HFF-Myc (cell line): ENCODE measurements around the gene VCL.
"Not testable (repeated sequence)": the region's sequence is repeated elsewhere in the genome, so short reads cannot be mapped to it uniquely, and the experiment has no call there.

Experiments
- DNase-seq: peaks from one replicate; pipeline ENCODE4 v3.0.0-alpha.2; 2011; ENCODE audit warnings: low read depth; ENCODE audit errors: extremely low read depth
- H3K4me3 ChIP-seq: replicated peaks from 2 replicates; pipeline ENCODE4 v1.5.1; 2011; ENCODE audit warnings: low read depth, mild to moderate bottlenecking, control low read depth, low read length
- TF ChIP-seq, protein P1 (sequence below): IDR thresholded peaks from 2 replicates; pipeline ENCODE4 v1.5.1; 2012; ENCODE audit warnings: mild to moderate bottlenecking, low read depth, low read length, control low read depth; ENCODE audit errors: missing control alignments

VCL gene

DNA sequence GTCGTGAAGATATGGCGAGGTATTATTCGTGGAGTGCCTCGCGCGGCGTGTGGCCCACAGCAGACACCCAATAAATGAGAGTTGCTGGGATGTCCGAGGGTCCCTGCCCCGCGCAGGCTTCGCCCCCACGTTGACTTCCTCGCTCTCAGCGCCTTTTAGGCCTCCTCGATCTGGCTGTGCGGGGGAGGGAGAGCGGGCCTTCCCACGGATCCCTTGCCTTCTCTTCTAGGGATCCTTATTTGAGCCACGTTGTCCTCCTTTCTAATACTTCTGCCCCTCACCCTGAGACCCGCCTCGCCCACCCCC lies 660 bp downstream of the VCL start:
- TF ChIP-seq, protein P1, sequence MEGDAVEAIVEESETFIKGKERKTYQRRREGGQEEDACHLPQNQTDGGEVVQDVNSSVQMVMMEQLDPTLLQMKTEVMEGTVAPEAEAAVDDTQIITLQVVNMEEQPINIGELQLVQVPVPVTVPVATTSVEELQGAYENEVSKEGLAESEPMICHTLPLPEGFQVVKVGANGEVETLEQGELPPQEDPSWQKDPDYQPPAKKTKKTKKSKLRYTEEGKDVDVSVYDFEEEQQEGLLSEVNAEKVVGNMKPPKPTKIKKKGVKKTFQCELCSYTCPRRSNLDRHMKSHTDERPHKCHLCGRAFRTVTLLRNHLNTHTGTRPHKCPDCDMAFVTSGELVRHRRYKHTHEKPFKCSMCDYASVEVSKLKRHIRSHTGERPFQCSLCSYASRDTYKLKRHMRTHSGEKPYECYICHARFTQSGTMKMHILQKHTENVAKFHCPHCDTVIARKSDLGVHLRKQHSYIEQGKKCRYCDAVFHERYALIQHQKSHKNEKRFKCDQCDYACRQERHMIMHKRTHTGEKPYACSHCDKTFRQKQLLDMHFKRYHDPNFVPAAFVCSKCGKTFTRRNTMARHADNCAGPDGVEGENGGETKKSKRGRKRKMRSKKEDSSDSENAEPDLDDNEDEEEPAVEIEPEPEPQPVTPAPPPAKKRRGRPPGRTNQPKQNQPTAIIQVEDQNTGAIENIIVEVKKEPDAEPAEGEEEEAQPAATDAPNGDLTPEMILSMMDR, result no peak
- H3K4me3 ChIP-seq, result peak overlapping the region; percentile 100
- DNase-seq, result no peak

DNA sequence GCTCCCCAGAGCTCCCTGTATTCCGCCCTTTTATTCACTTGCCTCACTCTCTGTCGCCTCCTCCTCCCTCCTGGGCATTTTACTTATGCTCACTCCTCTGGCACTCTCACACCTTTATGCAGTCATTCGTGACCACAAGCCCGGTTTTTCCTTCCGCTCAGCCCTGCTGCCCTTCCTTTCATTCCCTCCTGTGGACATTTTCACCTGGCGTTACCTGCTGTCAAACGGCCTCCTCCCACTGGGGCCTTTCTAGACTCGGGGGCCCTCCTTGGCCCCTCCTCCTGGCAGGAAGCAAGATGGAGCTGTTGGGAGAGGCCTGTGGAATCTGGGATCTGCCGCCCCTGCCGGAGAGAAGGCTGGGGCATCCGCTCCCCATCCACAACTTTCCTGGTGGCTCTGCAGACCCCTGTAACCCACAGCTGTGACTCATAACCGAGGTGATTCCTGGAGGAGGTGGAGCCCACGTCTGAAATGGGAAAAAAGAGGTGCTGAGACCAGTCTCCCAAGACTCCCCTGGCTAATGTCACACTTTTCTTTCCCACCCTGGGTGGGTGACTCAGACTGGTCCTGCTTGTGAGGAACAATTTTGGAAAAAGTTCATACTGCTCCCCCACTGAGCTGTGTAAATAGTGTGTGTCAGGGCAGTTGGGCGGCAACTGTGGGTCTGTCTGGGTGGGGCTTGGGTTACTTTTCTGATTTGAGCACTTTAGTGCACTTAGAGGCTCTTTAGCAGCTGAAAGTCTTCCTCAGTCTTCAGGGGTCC lies 1.2 kb downstream of the VCL start:
- DNase-seq, result peak; percentile 68
- H3K4me3 ChIP-seq, result peak overlapping the region; percentile 100
- TF ChIP-seq, protein P1, result peak; percentile 58

DNA sequence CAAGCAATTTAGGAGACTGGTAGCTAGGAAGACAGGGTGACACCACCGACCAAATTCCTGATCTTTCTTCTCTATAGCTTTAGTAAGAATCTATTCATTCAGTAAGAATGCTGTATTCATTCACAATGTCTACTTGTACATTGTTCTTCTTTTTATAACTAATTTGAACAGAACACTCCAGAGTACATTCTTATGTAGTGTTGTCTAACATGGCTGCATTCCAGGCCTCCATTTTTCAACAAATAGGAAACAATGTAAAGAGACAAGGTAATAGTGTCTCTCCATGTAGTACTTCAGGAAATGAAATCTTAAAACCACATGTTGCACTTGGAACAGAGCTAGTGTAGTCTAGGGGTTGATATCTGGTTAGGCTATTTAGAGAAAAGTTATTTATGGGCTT lies 1.8 kb downstream of the VCL start:
- H3K4me3 ChIP-seq, result peak overlapping the region; percentile 100
- TF ChIP-seq, protein P1, result no peak
- DNase-seq, result no peak

DNA sequence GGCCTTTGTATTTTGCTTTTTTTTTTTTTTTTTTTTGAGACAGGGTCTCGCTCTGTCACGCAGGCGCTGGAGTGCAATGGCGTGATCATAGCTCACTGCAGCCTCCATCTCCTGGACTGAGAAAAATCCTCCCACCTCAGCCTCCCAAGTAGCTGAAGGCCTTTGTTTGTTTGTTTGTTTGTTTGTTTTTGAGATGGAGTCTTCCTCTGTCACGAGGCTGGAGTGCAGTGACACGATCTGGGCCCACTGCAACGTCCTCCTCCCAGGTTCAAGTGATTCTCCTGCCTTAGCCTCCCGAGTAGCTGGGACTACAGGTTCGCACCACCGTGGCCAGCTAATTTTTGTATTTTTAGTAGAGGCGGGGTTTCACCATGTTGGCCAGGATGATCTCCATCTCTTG lies 2.3 kb downstream of the VCL start:
- not testable (repeated sequence) for DNase-seq
- peak overlapping the region; percentile 100 for H3K4me3 ChIP-seq

DNA sequence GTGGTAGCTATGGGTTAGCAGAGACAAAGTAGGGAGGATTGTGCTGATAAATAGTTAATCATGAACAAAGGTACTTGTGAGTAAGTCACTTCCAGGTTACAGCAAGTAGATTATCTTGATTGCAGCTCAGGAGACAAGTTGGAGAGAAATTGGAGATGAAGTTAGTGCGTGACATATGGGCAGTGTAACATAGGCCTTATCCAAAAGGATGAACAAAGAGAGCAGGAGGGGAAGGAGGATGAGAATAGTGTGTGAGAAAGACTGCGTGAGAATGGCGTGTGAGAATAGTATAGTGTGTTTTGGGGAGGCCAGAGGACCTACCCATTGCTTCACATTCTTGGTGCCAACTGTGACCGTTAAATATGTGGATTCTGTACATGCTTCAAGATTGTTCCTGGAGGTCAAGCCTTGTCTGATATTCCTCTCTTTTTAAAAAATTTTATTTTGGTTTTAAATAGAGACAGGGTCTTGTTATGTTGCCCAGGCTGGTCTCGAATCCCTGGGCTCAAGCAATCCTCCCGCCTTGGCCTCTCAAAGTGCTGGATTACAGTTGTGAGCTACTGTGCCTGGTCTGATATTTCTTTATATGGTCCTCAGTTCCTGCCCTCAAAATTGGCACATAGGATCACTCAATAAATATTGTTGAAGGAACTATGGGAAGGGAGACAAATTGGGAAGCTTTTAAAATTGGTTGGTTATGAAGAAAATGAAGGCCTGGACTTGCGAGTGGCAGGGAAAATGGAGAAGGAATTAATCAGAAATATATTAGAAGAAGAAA lies 3.2 kb downstream of the VCL start:
- TF ChIP-seq, protein P1, result no peak
- peak overlapping the region; percentile 100 for H3K4me3 ChIP-seq
- no peak for DNase-seq

DNA sequence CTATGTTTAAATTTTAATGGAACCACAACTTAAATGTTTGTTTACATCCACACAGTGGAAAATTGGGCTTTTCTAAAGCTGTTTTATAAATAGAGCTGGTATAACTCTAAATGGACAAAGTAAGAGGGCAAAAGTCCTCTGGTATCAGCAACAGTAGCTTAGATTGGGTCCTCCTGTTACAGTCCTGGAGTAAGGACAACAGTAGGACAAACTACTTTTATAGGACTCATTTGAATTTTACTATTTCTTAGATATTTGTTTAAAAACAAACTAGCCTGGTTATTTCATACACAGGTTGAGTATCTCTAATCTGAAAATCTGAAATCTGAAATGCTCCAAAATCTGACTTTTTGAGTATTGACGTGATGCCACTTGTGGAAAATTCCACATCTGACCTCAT lies 8.4 kb downstream of the VCL start:
- no peak for DNase-seq
- TF ChIP-seq, protein P1, result no peak
- no peak overlapping the region for H3K4me3 ChIP-seq

DNA sequence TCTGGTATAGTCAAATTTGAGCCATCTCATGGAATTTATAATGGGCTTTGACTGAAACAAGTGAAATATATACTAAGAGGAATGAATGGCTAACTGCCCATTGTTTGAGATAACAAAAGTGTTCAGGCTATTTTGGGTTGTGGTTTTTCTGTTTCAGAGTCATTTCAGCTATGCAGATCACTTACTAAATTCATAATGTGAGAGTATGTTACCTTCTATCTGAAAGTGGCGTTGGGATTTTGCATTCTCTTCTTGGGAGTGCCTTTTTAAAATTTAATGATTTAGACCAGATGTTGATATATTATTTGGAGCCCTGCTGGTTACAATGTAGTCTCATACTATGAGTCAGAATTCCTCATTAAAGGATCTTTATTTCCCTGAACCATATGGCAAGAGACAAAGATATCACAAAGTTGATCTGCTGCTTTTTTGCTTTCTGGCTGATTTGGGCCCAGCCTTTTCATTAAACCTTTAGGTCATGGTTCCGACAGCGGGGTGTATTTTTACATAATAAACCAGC lies 10.4 kb downstream of the VCL start:
- DNase-seq, result peak; percentile 85
- H3K4me3 ChIP-seq, result no peak overlapping the region
- TF ChIP-seq, protein P1, result no peak
